GM21786 (cell line): ENCODE results near the gene ZNF273.

Source experiments
- ATAC-seq: cut with Tn5 transposase; IDR thresholded peaks from one replicate; pipeline ENCODE4 v1.9.1; 2021; ENCODE audit not compliant: unreplicated experiment

Gene ZNF273

DNA sequence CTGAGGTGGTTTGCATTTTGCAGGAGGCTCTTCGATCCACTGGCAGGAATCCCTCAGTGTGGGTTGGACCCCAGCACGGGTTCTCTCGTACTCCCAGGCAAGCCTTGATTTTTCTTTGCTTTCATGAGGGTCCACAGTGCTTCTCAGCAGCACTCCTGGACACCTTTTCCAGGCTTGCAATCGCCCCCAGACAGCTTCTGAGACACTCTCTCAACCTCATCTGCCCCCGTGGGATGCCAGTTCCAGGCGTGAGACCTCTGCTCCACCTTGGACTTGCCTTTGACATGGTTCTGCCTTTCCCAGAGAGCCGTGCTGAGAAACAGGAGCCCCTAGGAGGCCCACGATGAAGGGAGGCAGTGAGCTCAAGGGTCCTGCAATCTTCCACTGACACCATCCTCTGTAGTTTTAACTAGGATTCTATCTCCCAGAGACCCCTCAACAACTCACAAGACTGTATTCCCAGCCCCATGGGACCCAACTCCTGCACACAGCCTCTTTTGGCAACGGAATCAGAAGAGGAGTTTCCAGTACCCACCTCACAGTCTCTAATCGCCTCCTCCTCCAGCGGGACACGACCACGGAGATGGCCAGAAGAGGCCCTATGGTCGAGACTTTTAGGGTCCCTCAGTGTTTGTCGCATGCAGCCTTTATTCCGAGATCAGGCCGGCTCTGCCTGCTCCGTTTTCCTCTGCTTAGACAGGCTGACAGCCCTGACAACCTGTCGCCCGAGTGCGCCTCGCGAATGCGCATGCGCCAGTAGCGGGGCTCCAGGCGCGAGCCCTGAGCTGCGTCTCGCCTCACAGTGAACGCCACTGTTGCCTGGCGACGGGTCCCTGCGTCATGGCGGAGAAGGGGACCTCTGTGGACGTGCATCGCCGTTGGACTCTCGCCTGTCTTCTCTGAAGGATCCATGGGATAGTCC lies 26.0 kb upstream of the ZNF273 start:
- ATAC-seq, result no peak

DNA sequence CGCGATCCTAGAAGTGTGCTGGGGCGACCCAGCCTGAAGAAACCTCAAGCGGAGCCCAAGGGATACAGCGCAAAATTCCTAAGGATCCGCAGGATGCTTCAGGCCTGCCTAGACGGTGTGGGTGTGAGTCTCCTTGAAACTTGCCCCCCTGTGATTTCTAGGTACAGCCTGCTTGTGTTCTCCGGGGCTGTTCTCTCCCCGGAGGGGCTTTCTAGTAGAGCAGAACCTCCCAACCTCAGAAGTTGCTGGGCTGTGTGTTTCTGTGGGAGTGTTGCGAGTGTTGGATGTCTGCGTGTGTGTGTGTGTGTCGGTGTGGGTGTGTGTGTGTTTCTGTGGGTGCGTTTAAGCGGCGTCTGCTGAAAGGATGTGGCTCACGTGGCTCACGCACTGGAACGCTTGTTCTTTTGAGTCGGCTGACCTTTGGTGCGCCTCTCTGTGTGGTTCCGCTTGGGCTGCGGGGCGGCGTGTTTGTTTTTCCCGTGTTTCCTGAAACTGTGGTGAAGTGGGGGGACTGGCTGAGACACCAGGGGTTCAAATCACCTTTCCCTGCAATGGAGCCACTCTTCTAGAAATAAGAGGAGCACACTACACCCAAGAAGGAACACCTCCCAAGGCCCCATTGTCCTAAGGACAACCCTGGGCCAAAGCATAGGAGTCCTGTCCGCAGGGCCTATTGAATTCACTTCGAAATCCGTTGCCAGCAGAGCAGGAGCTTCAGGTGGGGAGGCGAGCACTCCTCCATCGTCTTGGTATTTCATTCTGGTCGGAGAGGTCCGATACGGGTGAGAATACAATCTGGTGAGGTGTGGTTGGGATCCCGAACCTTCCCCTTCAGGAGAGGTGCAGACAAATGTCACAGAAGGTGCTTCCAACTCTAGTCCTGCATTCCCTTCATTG lies 25.1 kb upstream of the ZNF273 start:
- no peak for ATAC-seq

- ATAC-seq, result no peak
Observed at GRCh38 chr7:64878684-64879083, 24.4 kb upstream of the ZNF273 start.

DNA sequence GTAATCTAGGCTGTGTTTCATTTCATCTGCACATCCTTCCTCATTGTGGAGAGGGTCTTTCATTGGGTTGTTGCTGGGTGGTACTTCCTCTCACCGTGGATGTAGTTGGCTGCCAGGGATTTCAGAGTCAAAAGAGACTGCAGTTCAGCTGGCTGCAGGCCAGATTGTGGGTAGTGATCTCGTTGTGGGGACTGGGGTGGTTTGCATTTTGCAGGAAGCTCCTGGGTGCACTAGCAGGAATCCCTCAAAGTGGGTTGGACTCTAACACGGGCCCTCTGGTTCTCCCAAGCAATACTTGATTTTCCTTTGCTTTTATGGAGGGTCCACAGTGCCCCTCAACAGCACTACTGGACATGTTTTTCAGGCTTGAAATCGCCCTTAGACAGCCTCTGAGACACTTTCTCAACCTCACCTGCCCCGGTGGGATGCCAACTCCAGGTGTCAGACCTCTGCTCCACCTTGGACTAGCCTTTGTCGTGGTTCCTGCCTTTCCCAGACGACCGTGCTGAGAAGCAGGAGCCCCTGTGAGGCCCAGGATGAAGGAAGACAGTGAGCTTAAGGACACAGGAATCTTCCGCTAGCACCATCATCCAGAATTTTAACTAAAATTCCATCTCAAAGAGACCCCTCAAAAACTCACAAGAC lies 23.9 kb upstream of the ZNF273 start:
- ATAC-seq, result no peak

DNA sequence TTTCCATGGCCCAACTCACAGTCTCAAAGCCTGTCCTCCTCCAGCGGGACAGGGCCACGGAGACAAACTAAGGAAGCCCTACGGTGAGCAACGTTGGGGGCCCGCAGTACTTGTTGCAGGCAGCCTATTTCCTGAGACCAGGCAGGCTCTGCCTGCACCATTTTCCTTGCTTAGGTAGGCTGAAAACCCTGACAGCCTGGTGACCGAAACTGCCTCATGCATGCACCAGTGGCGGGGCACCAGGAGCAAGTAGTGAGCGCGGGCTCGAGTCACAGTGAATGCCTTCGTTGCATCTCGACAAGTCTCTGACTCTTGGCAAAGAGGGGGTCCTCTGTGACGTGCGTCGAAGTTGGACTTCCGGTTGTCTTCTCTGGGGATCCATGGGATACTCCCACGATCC lies 23.3 kb upstream of the ZNF273 start:
- ATAC-seq, result no peak

- no peak for ATAC-seq
Observed at GRCh38 chr7:64880322-64881297, 22.5 kb upstream of the ZNF273 start.

DNA sequence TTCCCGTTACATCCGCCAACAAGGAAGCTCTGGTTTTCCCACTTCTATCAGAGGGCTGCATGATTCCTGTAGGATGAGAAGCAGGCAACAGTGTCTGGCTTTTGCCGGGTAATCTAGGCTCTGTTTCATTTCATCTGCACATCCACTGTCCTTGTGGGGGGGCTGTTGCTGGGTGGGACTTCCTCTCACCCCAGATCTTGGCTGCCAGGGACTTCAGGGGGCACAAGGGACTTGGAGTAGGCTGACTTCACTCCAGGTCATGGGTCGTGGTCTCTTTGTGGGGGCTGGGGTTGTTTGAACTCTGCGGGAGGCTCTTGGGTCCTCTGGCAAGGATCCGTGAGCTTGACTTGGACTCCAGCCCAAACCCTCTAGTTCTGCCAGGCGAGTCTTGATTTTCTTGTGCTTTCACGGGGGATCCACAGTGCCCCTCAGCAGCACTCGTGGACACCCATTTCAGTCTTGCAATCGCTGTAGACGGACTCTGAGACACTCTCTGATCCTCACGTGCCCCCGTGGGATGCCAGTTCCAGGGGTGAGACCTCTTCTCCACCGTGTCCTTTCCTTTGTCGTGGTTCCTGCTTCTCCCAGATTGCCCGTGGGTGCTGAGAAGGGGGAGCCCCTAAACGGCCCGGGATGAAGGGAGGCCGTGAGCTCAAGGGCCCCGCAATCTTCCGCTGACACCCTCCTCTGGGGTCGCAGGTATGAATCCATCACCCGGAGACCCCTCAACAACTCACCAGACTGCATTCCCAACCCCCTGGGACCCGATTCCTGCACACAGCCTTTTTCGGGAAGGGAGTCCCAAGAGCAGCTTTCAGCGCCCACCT lies 21.4 kb upstream of the ZNF273 start:
- no peak for ATAC-seq

GRCh38 chr7:64882341-64883112 lies 20.5 kb upstream of the ZNF273 start:
- ATAC-seq, result no peak

- no peak for ATAC-seq
Observed at GRCh38 chr7:64883113-64883905, 19.8 kb upstream of the ZNF273 start.

DNA sequence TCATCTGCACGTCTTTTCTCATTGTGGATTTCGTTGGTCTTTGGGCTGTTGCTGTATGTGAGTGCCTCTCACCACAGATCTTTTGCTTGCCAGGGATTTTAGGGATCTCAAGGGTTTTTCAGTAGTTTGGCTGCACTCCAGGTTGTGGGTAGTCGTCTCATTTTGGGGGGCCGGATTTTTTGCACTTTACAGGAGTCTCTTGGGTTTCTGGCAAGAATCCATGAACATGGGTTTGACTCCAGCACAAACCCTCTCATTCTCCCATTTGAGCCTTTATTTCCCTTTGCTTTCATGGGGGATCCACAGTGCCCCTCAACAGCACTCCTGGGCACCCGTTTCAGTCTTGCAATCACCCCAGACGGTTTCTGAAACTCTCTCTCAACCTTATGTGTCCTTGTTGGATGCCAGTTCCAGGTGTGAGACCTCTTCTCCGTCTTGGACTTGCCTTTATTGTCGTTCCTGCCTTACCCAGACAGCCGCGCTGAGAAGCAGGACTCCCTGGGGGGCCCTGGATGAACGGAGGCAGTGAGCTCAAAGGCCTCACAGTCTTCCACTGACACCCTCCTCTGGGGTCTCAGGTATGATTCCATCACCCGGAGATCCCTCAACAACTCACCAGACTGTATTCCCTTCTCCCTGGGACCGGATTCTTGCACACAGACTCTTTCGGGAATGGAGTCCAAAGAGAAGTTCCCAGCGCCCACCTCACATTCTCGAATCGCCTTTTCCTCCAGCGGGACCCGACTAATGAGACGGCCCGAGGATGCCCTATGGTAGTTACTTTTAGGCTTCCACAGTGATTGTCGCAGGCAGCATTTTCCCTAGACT lies 18.8 kb upstream of the ZNF273 start:
- ATAC-seq, result no peak

- ATAC-seq, result no peak
Observed at GRCh38 chr7:64884913-64885370, 18.1 kb upstream of the ZNF273 start.

DNA sequence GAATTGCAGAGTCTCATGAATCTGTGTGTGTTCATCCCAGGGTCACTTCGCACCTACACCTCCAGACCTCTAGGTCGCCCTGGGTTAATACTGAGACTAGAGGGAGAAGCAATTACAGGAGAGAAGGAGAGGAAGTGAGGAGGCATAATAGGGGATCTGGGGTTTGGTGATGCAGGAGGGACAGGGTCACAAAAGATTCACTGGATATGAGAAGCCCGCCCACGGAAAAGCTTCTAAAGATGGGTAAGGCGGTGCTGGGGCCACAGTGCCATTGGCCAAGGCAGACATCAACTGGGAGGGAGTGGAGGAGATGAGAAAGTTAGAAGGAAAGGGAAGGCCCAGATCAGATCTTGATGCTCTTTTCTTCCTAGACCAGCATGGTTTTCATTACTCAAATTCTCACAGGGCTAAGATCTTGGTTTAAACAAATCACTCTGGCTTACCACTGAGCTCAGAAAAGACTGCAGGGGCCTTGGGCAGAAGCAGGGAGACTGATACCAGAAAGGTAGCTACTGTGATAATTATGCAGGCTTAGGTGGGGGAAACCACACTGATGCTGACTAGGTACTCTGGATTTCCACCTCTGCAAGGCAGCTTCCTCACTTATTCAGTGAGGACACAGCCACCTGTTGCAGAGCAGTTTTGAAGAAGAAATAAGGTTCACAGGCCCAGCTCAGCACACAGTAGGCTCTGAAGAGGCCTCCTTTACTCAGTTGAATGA lies 17.4 kb upstream of the ZNF273 start:
- ATAC-seq, result no peak

DNA sequence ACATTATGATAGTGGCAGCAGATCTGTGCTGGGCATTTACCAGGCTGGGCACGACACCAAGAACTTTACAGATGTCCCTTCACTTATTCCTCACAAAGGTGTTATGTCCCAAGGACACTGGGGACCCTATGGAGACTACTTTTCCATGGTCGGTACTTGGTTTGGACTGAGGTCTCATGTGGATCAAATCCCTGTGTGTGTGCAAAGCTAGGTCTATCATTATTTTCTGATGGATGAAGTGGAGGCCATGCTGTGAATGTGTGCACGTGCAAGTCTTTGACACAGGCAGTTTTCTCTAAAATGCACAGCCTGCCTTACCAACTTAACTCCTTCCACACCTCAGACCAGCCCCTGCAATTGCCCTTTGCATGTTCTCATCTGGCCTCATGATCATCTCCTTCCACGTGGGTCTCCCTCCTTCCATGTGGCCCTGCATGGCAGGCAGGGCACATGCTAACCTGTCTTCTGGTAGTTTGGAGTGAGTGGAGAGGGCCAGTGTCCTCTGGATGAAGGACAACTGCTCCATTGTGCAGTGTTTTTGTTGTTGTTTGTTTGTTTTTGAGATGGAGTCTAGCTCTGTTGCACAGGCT lies 16.0 kb upstream of the ZNF273 start:
- ATAC-seq, result no peak

GRCh38 chr7:64887756-64888508 lies 15.1 kb upstream of the ZNF273 start:
- peak; percentile 50 for ATAC-seq

DNA sequence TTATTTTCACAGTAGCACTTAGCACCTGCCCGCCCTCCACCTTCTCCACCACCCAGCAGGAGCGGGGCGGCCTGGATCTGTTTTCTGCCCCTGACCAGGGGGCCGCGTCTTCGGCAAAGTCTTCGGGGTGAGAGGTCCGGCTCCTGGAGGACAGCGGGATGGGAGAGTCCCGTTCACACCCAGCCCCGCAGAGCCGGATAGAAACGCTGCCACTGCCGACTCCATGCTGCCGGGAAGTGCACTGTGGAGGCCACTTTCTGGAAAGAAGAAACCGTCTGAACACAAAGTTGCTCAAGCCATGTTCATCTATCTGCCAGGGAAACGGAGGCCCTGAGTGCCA lies 14.5 kb upstream of the ZNF273 start:
- ATAC-seq, result no peak
